Esophagus (tissue), 2 donors: ENCODE results near the gene PRKN. TPM values are rescaled to one million over a fixed set of nuclear protein-coding genes. Genes with fewer than 3 reads are reported as not detected.

Experiments used
- H3K27ac ChIP-seq, 2 donors: one replicate each; pipeline ENCODE4 v1.5.1; 2013; ENCODE audit warnings: low read depth in 2 of 2, mild to moderate bottlenecking in 2 of 2, inconsistent platforms in 1 of 2, low read length in 1 of 2, moderate library complexity in 1 of 2
- H3K27me3 ChIP-seq, 2 donors: one replicate each; pipeline ENCODE4 v1.6.1; 2013; ENCODE audit warnings: low read length in 2 of 2, control low read depth in 1 of 2, mild to moderate bottlenecking in 1 of 2; ENCODE audit not compliant: insufficient read depth in 2 of 2, control insufficient read depth in 1 of 2
- H3K36me3 ChIP-seq, 2 donors: one replicate each; pipeline ENCODE4 v1.6.1; 2013; ENCODE audit warnings: low read length in 1 of 2; ENCODE audit not compliant: control insufficient read depth in 2 of 2, insufficient read depth in 2 of 2
- H3K4me1 ChIP-seq, 2 donors: one replicate each; pipeline ENCODE4 v1.6.1; 2013; ENCODE audit warnings: low read length in 1 of 2; ENCODE audit not compliant: control insufficient read depth in 2 of 2, insufficient read depth in 2 of 2
- H3K4me3 ChIP-seq, 2 donors: one replicate each; pipeline ENCODE4 v1.5.1; 2013; ENCODE audit warnings: low read length in 2 of 2, mild to moderate bottlenecking in 2 of 2, low read depth in 1 of 2, moderate library complexity in 1 of 2
- H3K9me3 ChIP-seq, 2 donors: one replicate each; pipeline ENCODE4 v1.6.1; 2013; ENCODE audit warnings: mild to moderate bottlenecking in 2 of 2, low read depth in 1 of 2, low read length in 1 of 2, moderate library complexity in 1 of 2; ENCODE audit not compliant: control insufficient read depth in 2 of 2, insufficient read depth in 1 of 2
- WGBS, 2 donors: extraction: QIAGEN DNeasy Blood & Tissue Kit; methylation state at CpG; one replicate each; pipeline ENCODE4 v1.1.7; 2013; 5-methylcytosine and 5-hydroxymethylcytosine counted together
- polyA plus RNA-seq, 2 donors: library from polyadenylated mRNA; stranded (reverse); fragments of 200-250 nt; gene quantifications; one replicate each; pipeline ENCODE4 v1.2.3, GENCODE V29; 2013
- donor health status: healthy with polysubstance abuse.
- donor health status: Bipolar disorder and iron deficiency.

PRKN gene
- polyA plus RNA-seq, 2 donors, result 0.28 to 0.45 TPM

DNA sequence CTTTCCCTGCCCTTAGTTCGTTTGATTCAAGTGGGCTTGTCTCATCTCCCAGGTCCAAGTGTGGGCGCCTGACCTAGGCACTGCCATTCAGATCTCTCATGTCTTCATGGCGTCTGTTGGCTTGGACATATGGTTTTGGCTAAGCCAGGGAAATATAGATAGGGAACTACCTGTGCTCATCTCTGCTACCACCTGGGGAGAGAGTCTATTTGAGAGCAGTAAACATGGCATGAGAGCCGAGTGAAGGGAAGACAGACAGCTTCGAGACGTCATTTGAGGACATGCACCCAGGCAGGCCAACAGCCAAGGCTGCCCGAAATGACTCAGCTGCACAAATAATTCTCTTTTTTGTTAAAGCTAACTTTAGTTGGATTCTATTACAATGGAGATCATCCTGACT, 1083.0 kb downstream of the PRKN start:
- H3K27me3 ChIP-seq, result no peaks in the 10 kb centered on the region
- no peaks in the 10 kb centered on the region for H3K36me3 ChIP-seq
- H3K27ac ChIP-seq, result no peak overlapping the region
- 55 to 56% methylated on average over 7 of the region's 7 CpGs for WGBS, 2 donors
- H3K4me1 ChIP-seq, result no peaks in the 10 kb centered on the region
- no peaks in the 10 kb centered on the region for H3K9me3 ChIP-seq
- no peak overlapping the region for H3K4me3 ChIP-seq

DNA sequence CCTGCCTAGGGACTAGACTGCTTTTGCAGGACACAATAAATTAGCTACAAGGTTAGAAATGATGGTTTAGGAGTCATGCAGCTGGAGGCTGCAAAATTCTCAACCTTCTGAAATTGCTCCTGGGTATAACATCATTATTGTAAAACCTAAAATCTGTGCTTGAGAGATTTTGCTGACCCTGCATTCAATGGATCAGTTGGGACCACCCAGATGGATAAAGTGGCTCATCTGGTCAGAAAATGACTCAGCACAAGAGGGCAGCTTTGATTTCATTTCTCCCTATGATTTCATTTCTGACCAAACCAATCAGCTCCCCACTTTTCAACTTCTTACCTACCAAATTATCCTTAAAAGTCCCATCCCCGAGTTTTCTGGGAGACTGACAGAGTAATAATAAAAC, 1086.4 kb downstream of the PRKN start:
- H3K27ac ChIP-seq, result no peak overlapping the region
- no peak overlapping the region for H3K4me3 ChIP-seq
- H3K9me3 ChIP-seq, result no peaks in the 10 kb centered on the region
- WGBS, 2 donors, result 67 to 81% methylated on average over 1 of the region's 1 CpG
- H3K36me3 ChIP-seq, result no peaks in the 10 kb centered on the region
- no peaks in the 10 kb centered on the region for H3K27me3 ChIP-seq
- H3K4me1 ChIP-seq, result no peaks in the 10 kb centered on the region

- Histone ChIP-seq H3K4me3 (no peak overlapping the region), H3K9me3 (no peaks in the 10 kb centered on the region), H3K27ac (no peak overlapping the region), H3K27me3 (no peaks in the 10 kb centered on the region), H3K36me3 (no peaks in the 10 kb centered on the region), H3K4me1 (no peaks in the 10 kb centered on the region)
- 81% methylated on average over 2 of the region's 2 CpGs for WGBS, 2 donors
Measured at GRCh38 chr6:161639772-161640171, 1087.8 kb downstream of the PRKN start.

DNA sequence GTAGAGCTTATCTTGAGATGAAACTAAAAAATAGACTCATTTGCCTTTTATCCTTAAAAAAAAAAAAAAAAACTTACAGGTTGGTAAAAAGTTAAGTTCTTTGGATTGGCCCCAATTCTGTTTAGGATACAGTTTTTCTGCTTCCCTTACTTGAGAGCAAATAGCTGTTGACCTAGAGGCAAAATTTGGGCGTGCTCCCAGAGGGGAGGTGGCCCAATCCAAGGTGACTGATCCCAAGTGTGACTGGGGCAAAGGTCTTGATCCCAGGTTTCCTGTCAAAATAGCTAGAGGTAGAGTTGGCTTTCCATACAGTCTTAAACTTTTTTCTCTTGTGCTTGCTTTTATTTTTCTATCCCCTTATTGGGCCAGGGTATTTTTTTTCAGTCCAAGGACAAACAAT, 1089.9 kb downstream of the PRKN start:
- Histone ChIP-seq H3K4me3 (no peak overlapping the region), H3K27ac (no peak overlapping the region), H3K36me3 (no peaks in the 10 kb centered on the region), H3K9me3 (no peaks in the 10 kb centered on the region), H3K4me1 (no peaks in the 10 kb centered on the region), H3K27me3 (no peaks in the 10 kb centered on the region)
- 64 to 74% methylated on average over 1 of the region's 1 CpG for WGBS, 2 donors

DNA sequence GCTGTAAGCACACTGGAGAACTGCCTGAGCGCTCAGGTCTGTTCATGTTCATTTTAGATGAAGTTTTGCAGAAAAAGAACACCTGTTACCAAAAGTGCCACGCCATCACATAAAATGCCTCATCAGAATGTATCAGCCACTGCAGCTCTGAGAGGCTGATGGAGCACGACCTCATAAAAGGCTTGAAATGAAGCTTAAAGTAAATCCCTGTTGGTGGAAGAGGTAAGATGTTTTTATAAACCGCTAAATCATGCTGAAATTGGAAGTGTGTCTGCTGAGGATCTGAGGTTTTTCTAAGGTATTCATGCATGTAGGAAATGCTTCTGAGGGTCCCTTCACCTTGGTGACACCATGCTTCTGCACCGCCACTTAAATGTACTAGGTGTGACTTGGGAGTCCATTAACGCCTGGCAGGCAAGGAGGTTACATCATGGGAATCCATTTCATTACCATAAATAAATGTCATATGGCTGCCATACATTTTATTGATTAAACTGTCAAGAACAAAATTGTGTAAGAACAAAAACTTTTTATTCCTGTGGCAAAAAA, 1090.6 kb downstream of the PRKN start:
- H3K27ac ChIP-seq, result no peak overlapping the region
- no peaks in the 10 kb centered on the region for H3K27me3 ChIP-seq
- H3K4me3 ChIP-seq, result no peak overlapping the region
- WGBS, 2 donors, result 88 to 91% methylated on average over 6 of the region's 6 CpGs
- H3K36me3 ChIP-seq, result no peaks in the 10 kb centered on the region
- H3K9me3 ChIP-seq, result no peaks in the 10 kb centered on the region
- no peaks in the 10 kb centered on the region for H3K4me1 ChIP-seq

GRCh38 chr6:161635975-161636374, 1091.6 kb downstream of the PRKN start:
- no peak overlapping the region for H3K27ac ChIP-seq
- 91 to 96% methylated on average over 6 of the region's 6 CpGs for WGBS, 2 donors
- no peaks in the 10 kb centered on the region for H3K36me3 ChIP-seq

GRCh38 chr6:161634916-161635315, 1092.7 kb downstream of the PRKN start:
- no peaks in the 10 kb centered on the region for H3K27me3 ChIP-seq
- no peak overlapping the region for H3K27ac ChIP-seq
- no peak overlapping the region for H3K4me3 ChIP-seq
- H3K9me3 ChIP-seq, result no peaks in the 10 kb centered on the region
- 96 to 97% methylated on average over 8 of the region's 8 CpGs for WGBS, 2 donors
- H3K4me1 ChIP-seq, result no peaks in the 10 kb centered on the region
- no peaks in the 10 kb centered on the region for H3K36me3 ChIP-seq

More at GRCh38 chr6:161635975-161636374, 1091.6 kb downstream of the PRKN start:
- no peaks in the 10 kb centered on the region for H3K9me3 ChIP-seq
- no peaks in the 10 kb centered on the region for H3K4me1 ChIP-seq
- H3K4me3 ChIP-seq, result no peak overlapping the region
- no peaks in the 10 kb centered on the region for H3K27me3 ChIP-seq

- H3K4me3 ChIP-seq, result no peak overlapping the region
- no peaks in the 10 kb centered on the region for H3K36me3 ChIP-seq
- H3K27ac ChIP-seq, result no peak overlapping the region
- 21 to 51% methylated on average over 2 of the region's 2 CpGs for WGBS, 2 donors
- H3K9me3 ChIP-seq, result no peaks in the 10 kb centered on the region
- no peaks in the 10 kb centered on the region for H3K27me3 ChIP-seq
- no peaks in the 10 kb centered on the region for H3K4me1 ChIP-seq
Measured at GRCh38 chr6:161631676-161632194, 1095.8 kb downstream of the PRKN start.

- Histone ChIP-seq H3K27ac (no peak overlapping the region), H3K9me3 (no peaks in the 10 kb centered on the region), H3K36me3 (no peaks in the 10 kb centered on the region), H3K4me3 (no peak overlapping the region), H3K27me3 (no peaks in the 10 kb centered on the region), H3K4me1 (no peaks in the 10 kb centered on the region)
- WGBS, 2 donors, result 67 to 68% methylated on average over 6 of the region's 6 CpGs
Measured at GRCh38 chr6:161630674-161631073, 1096.9 kb downstream of the PRKN start.

GRCh38 chr6:161626132-161626676, 1101.4 kb downstream of the PRKN start:
- Histone ChIP-seq H3K4me3 (no peak overlapping the region), H3K4me1 (no peaks in the 10 kb centered on the region), H3K27ac (no peak overlapping the region), H3K27me3 (no peaks in the 10 kb centered on the region), H3K36me3 (no peaks in the 10 kb centered on the region), H3K9me3 (no peaks in the 10 kb centered on the region)
- WGBS, 2 donors, result 90 to 92% methylated on average over 13 of the region's 13 CpGs
